ENCODE data around the gene GRK6. TPM values are rescaled to one million over a fixed set of nuclear protein-coding genes. Genes with fewer than 3 reads are reported as not detected.

The GRK6 gene
- total RNA-seq, 4 donors from 2014 or later: 29.1 to 62.2 (median 37.1) TPM

GRCh38 chr5:177438468-177438867 is 12.0 kb downstream of the GRK6 start:
- Histone ChIP-seq H3K27ac (no peak overlapping the region), H3K36me3 (peaks cover 64% of the 10 kb centered on the region)

GRCh38 chr5:177439518-177440053 is 13.1 kb downstream of the GRK6 start:
- Histone ChIP-seq H3K4me3 (no peak overlapping the region), H3K9me3 (no peaks in the 10 kb centered on the region), H3K27me3 (no peaks in the 10 kb centered on the region), H3K27ac (no peak overlapping the region), H3K4me1 (peaks cover 9% of the 10 kb centered on the region), H3K36me3 (peaks cover 54% of the 10 kb centered on the region)
- no peak for TF ChIP-seq EP300 (IDR thresholded peaks at IDR 0.05)
- TF ChIP-seq POLR2AphosphoS5 (IDR thresholded peaks at IDR 0.05): no peak
- no peak for TF ChIP-seq POLR2A (IDR thresholded peaks at IDR 0.05)
- TF ChIP-seq CTCF (IDR thresholded peaks at IDR 0.05): no peak
- no peak for DNase-seq (ENCODE audit: low spot score in 2 of 2)
- WGBS: 76% methylated on average over 4 of the region's 4 CpGs

More at GRCh38 chr5:177438468-177438867, 12.0 kb downstream of the GRK6 start:
- DNase-seq (ENCODE audit: low spot score in 2 of 2): no peak
- peaks cover 9% of the 10 kb centered on the region for H3K4me1 ChIP-seq
- no peak overlapping the region for H3K4me3 ChIP-seq
- 70% methylated on average over 10 of the region's 10 CpGs for WGBS
- no peaks in the 10 kb centered on the region for H3K27me3 ChIP-seq
- no peak for TF ChIP-seq POLR2AphosphoS5 (IDR thresholded peaks at IDR 0.05)
- no peak for TF ChIP-seq CTCF (IDR thresholded peaks at IDR 0.05)
- no peaks in the 10 kb centered on the region for H3K9me3 ChIP-seq

- Histone ChIP-seq H3K4me3 (no peak overlapping the region), H3K27ac (no peak overlapping the region), H3K27me3 (no peaks in the 10 kb centered on the region), H3K4me1 (peaks cover 17% of the 10 kb centered on the region), H3K36me3 (peaks cover 46% of the 10 kb centered on the region), H3K9me3 (no peaks in the 10 kb centered on the region)
- 54% methylated on average over 7 of the region's 24 CpGs for WGBS
- no peak for TF ChIP-seq CTCF (IDR thresholded peaks at IDR 0.05)
- no peak for TF ChIP-seq POLR2AphosphoS5 (IDR thresholded peaks at IDR 0.05)
- no peak for TF ChIP-seq EP300 (IDR thresholded peaks at IDR 0.05)
- no peak for TF ChIP-seq POLR2A (IDR thresholded peaks at IDR 0.05)
- no peak for DNase-seq (ENCODE audit: low spot score in 2 of 2)
Measured at GRCh38 chr5:177440211-177440989, 13.9 kb downstream of the GRK6 start.

- H3K4me1 ChIP-seq: peaks cover 25% of the 10 kb centered on the region
- H3K9me3 ChIP-seq: no peaks in the 10 kb centered on the region
- H3K27ac ChIP-seq: no peak overlapping the region
- TF ChIP-seq POLR2A (IDR thresholded peaks at IDR 0.05) (no peak), EP300 (IDR thresholded peaks at IDR 0.05) (no peak), CTCF (IDR thresholded peaks at IDR 0.05) (no peak), POLR2AphosphoS5 (IDR thresholded peaks at IDR 0.05) (no peak)
- H3K36me3 ChIP-seq: peaks cover 38% of the 10 kb centered on the region
- 77% methylated on average over 16 of the region's 26 CpGs for WGBS
- DNase-seq (ENCODE audit: low spot score in 2 of 2): peak in 1 of 2 donors; percentile 64
- H3K27me3 ChIP-seq: no peaks in the 10 kb centered on the region
- H3K4me3 ChIP-seq: no peak overlapping the region
Measured at GRCh38 chr5:177440990-177441780, 14.7 kb downstream of the GRK6 start.
